WI38 (cell line): ENCODE data around the gene ULK4.
"Not testable (repeated sequence)": the region's sequence is repeated elsewhere in the genome, so short reads cannot be mapped to it uniquely, and the experiment has no call there.

Source experiments
- H3K4me3 ChIP-seq: 2 replicates; pipeline ENCODE4 v1.5.1; 2011; ENCODE audit warnings: low read depth, mild to moderate bottlenecking, control low read depth, low read length
- CTCF ChIP-seq: IDR thresholded peaks from 2 replicates; pipeline ENCODE4 v1.5.1; 2012; ENCODE audit warnings: low read depth, mild to moderate bottlenecking, control low read depth, low read length

ULK4 gene

GRCh38 chr3:41882956-41883355 is 78.9 kb downstream of the ULK4 start:
- no peak for TF ChIP-seq CTCF
- no peak overlapping the region for H3K4me3 ChIP-seq

- H3K4me3 ChIP-seq = no peak overlapping the region
- peak; percentile 30; the same call in 1 of the 2 replicates for TF ChIP-seq CTCF
These were observed 80.6 kb downstream of the ULK4 start for GRCh38 chr3:41881233-41881821.

GRCh38 chr3:41880387-41880786 is 81.5 kb downstream of the ULK4 start:
- H3K4me3 ChIP-seq = no peak overlapping the region
- no peak for TF ChIP-seq CTCF

- not testable (repeated sequence) for H3K4me3 ChIP-seq
These were observed 84.2 kb downstream of the ULK4 start for GRCh38 chr3:41877741-41878140.

- H3K4me3 ChIP-seq = no peak overlapping the region
- no peak for TF ChIP-seq CTCF
These were observed 87.9 kb downstream of the ULK4 start for GRCh38 chr3:41874022-41874421.

- H3K4me3 ChIP-seq = no peak overlapping the region
- no peak for TF ChIP-seq CTCF
These were observed 89.7 kb downstream of the ULK4 start for GRCh38 chr3:41872157-41872556.

GRCh38 chr3:41867533-41867932 is 94.4 kb downstream of the ULK4 start:
- TF ChIP-seq CTCF = no peak
- no peak overlapping the region for H3K4me3 ChIP-seq

- H3K4me3 ChIP-seq = no peak overlapping the region
- TF ChIP-seq CTCF = no peak
These were observed 95.6 kb downstream of the ULK4 start for GRCh38 chr3:41866298-41866697.
